Stimulated activated CD4-positive, alpha-beta T cell treated with anti-CD3 and anti-CD28 coated beads, TNF-alpha, amount 100 ng/mL, for 48 hours (primary cell): ENCODE results near the gene KLF11.

ENCODE experiments used
- DNase-seq, 3 donors: peaks; one replicate each; pipeline ENCODE4 v3.0.0-alpha.2; 2020; ENCODE audit warnings: low read depth in 3 of 3

The KLF11 gene

DNA sequence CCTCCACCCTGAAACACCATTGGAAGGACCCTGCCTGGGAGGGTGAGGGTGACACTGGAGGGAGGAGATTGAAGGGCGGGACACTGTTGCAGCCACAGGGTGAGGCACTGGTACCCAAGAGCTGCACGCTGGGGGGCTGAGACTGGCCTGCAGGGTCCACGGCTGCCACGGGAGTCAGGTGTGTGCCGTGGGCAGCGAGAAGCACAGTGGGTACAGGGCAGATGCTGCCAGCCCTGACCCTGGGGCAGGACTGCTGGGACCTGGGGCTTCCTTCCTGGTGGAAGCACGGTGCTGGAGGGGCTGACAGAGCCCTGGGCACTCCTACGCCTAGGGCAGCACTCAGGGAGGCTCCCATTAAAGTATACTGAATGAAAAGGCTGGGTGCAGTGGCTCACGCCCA is 20.2 kb downstream of the KLF11 start:
- no peak for DNase-seq

DNA sequence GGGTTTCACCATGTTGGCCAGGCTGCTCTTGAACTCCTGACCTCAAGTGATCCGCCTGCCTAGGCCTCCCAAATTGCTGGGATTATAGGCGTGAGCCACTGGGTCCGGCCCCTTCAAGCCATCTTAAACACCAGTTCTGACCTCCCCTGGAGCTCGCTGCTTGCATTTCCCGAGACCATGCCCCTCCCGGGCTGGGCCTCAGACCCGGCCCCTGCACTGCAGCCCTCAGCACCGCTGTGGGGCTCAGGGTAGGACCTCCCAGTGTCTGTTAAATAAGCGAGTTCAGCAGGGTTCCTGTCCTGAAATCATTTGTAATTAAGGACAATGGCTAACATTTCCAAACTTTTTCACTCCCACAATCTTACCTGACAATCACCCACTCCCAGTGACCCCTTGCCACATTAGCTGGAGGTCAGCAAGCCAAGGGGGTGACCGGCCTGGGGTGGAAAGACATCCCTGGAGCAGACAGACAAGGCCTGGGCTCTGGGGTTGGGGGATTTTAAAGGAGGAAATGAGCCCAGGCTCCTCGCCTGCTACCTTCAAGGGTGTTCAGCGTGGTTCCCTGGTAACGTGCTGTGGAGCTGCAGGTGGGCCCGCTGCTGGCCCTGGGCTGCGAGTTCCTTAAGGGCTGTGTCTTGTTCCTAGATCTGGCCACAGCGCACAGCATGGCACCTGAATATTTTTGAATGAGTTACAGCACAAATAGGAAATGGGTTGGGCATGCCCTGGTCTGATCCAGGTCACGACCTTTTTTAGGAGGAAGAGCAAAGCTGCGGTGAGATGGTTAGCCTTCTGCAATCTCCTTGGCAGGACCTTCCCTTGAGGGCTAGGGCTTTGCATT is 21.8 kb downstream of the KLF11 start:
- DNase-seq = no peak

DNA sequence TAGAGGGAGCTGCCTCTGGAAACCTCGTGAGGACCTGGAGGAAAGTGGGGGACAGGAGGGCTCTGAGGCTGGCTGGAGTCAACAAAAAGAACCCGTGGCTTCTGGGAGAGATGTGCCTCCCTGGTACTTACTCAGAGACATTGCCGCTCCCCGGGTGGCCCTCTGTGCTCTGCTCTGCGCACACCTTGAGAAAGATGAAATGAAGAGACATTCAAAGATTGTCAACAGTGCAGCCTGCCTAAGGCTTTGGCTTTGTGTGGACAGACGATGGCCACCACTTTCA is 22.4 kb downstream of the KLF11 start:
- no peak for DNase-seq

DNA sequence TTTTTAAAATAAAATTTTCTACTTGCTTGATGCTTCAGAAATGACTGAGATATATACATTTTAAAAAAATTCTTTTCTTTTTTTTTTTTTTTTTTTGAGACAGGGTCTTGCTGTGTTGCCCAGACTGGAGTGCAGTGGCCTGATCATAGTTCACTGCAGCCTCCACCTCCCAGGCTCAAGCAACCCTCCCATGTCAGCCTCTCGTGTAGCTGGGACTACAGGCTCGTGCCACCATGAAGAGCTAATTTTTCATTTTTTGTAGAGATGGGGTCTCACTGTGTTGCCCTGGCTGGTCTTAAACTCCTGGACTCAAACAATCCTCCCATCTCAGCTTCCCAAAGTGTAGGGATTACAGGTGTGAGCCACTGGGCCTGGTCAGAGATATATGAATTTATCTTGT is 24.0 kb downstream of the KLF11 start:
- no peak for DNase-seq

DNA sequence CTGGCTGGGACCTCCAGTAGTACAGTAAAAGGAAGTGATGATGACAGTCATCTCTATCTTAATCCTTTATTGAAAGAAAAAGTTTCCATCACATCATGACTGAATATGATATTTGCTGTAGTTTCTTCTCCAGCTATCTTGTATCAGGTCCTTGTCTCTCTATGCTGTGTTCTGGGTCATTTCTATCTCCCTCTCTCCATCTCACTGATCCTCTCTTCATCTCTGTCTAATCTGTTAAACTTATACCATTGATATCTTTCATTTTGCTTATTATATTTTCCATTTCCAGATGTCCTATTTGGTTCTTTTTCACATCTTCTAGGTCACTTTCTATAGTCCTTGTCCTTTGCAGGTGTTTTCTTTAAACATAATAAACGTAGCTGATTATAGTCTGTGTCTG is 24.5 kb downstream of the KLF11 start:
- no peak for DNase-seq

DNA sequence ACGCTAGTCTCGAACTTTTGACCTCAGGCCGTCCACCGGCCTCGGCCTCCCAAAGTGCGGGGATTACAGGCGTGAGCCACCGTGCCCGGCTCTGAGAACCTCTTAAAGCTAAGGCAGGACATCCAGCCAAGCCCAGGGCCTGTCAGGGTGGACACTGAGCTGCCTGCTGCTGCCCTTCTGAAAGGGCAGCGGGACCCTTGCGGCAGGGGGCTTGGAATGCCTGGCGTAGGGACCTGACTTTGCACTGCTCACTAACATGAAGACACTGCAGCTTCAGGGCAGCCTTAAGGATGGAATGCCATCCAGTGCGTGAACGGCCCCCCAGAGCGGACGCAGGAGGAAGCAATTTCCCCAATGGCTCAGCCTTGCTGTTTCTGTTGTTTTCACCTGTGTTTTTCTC is 27.8 kb downstream of the KLF11 start:
- no peak for DNase-seq

DNA sequence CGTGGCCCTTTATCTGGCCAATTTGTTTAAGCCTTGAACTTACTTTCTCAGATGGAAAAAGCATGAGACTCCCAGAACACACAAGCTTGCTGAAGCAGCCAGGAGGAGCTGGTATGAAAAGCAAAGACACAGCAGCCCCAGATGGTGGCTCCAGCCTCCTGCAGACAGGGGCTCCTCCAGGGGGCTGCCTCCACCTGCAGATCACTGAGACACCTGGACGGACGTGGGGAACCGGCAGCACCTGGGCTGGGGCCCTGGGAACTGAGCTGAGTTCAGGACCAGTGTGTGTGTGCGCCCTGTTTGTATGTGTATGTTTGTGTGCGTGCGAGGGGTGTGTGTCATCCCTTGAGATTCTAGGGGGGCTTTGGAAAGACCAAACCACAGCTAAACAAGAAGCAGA is 28.2 kb downstream of the KLF11 start:
- DNase-seq = no peak

DNA sequence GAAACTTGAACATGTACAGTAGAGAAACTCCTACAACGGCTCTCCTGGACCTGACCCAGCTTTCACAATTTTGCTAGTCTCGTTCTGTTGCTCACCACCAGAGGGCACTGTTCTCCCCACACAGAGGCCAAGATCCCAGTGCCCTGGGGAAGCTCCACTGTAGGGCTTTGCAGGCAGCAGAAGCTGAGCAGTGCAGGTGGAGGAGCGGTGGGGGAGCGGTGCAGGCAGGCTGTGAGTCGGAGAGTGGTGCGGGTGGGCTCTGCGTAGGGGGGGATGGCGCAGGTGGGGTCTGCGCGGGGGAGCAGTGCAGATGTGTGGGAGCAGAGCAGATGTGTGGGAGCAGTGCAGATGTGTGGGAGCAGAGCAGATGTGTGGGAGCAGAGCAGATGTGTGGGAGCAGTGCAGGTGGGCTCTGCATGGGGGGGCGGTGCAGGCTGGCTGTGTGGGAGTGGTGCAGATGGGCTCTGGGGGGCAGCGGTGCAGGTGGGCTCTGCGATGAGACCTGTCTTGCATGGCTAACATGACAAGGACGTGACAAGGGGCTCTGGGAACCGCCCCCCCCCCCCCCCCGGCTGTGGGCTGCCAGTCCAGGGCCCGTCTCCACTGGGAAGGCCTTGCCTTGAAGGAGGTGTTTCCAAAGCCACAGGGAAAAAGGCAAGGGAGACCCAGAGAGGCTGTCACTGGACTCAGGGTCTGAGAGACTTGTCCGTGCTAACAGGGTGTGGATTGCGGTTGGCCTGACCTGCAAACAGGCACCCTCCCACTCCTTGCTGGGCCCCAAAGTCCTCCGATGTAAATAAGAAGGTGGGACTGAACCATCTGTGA is 29.5 kb downstream of the KLF11 start:
- DNase-seq = peak; percentile 63 to 69 (median 63)

DNA sequence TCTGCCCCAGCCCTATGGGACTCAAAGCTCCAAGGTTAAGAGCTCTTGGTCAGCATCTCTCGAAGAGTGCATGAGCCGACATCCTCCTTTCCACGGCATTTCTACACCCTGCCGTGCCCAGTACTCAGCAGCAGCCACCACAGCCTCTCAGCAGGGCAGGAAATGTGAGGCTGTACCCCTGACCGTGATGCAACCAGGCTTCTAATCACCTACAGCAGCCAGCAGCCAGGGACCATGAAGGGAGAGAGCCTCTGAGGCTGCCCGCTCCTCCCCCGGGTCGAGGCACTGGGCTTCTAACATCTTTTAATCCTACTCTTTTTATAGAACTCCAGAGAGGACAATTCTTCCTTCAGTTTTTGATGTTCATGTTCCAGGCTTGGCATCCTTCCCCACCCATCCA is 30.4 kb downstream of the KLF11 start:
- no peak for DNase-seq

DNA sequence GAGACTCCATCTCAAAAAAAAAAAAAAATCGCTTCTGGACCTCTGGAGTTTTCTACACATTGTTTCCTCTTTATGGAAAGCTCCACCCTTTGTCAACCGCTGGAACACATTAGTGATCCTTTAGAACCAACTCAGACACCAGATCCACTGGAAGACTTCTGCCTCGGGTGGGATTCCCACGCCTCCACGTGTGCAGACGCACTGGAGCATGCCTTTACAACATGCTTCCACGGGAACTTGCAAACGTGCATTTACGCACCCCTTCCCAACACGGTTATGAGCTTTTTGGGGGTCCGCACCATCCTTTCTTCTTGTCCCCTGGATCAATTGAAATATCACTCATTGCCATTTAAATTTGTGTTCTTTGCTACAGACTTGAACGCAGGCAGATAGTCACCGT is 31.8 kb downstream of the KLF11 start:
- no peak for DNase-seq

DNA sequence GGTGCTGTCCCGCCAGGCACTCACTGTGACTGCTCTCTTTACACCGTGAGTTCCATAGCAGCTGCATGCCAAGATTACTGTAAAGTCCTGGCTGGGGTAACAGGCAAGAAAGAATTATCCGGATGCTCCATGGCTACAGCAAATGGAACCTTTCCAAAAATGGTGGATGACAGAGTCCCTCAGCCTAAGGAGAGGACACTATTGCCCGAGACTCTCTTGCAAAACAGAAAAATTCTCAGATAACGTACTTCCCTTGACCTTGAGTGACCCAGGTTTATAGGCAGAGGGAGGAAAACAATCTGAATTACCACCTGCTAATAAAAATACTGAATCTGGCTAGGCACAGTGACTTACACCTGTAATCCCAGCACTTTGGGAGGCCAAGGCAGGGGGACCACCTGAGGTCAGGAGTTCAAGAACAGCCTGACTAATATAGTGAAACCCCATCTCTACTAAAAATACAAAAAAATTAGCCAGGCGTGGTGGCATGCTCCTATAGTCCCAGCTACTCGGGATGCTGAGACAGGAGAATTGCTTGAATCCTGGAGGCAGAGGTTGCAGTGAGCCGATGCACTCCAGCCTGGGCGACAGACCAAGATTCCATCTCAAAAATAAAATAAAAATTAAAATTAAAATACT is 32.3 kb downstream of the KLF11 start:
- no peak for DNase-seq

DNA sequence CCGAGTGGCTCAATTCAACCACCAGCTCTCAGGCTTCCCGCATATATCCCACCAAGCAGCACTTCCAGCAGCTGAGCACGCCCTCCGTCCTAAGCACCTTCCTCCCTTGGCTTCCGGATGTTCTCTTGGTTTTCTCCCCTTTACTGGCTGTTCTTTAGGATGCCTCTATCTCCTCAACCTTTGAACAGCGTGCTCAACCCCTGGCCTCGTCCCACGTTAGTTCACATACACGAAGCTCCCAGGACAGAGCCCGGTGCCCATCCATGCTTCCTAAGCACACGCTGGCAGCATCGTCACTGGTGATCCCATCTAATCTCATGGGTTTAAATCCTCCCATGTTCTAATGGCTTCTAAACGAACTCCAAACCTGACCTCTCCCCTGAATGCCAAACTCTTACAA is 33.2 kb downstream of the KLF11 start:
- no peak for DNase-seq

DNA sequence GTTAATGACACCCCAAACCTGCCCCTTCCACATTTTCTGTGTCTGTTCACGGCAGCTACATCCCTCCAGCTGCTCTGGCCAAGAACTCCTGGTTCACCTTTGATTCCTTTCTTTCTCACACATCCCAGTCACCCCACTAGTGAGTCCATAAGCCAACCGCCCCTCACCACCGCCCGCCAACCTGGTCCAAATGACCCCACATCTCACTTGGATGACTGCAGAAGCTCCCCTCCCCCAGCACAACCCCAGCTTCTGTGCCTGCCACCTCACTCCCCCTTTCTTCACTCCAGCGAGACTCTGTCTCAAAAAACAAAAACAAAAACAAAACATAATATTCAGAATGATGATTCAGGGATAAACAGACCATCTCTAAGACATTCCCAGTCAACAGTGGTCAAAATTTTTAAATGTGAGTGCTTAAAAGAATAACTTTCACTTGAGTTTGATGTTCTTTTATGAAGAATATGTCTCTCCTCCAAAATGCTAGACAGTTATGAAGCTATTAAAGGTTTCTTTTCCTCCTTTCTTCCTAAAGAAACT is 33.7 kb downstream of the KLF11 start:
- DNase-seq = no peak

DNA sequence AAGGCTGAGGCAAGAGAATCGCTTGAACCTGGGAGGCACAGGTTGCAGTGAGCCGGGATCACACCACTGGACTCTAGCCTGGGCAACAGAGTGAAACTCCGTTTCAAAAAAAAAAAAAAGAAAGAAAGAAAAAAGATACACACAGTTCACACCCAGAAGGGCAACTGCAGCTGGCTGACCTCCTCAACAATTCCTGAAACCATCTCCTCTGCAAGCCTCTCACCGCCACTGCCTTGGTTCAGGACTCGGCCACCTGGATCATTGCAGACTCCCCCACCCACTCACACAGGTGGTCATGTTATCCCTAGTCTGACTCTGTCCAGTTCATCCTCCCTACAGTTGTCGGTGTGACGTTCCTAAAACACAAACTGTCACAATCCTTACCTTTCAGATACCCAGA is 34.7 kb downstream of the KLF11 start:
- DNase-seq = no peak

DNA sequence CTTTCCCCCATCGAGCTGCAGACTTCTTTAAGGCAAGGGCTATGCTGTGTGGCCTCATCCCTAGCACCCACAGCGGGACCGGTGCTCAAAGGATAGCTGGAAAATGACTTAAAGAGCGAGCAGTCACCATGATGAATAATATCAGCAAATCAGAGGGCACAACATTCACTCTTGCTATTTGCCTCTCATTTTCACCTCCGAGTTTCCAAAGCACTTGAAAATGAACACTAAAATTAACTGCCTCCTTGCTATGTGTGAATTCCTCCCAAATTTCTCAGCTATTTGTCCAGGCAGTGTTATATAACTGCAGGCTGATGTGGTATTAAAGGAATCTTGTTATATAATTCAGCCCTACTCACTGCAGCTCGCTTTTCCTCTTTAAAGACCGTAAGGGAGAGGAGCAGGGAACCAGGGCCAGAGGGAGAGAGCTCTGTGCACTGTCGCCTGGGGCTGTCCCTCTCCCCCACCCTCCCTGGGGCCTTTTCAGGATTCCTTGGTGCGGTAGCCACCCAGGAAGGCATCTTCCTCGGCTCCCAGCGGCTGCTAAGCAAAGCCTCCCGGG is 35.4 kb downstream of the KLF11 start:
- DNase-seq = no peak

DNA sequence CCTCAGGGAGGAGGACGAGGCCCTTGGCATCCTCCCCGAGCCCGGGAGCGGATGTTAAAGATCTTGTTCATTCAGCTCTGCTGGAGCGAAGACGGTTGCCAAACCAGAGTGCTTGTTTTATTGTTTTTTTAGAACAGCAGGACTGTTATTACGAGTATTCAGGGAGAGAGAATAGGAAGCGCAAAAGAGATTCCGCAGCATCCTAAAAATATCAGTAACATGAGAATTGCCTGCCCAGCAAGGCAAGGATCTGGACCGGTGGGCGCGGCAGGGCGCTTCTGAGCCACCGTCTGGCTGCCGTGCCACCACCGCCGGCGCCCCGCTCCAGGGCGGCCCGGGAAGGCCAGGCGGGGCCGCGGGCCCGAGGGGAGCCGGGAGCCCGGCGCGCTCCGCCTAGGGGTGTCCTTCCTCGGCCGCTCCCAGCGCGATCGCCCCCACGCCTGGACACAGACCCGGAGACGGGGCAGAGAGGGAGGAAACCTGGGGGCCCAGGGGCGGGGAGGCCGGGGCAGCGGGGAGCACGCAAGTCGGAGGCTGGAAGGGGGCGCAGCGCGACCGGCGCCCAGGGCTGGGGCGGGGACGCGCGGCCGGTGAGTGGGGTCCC is 36.0 kb downstream of the KLF11 start:
- DNase-seq = no peak

DNA sequence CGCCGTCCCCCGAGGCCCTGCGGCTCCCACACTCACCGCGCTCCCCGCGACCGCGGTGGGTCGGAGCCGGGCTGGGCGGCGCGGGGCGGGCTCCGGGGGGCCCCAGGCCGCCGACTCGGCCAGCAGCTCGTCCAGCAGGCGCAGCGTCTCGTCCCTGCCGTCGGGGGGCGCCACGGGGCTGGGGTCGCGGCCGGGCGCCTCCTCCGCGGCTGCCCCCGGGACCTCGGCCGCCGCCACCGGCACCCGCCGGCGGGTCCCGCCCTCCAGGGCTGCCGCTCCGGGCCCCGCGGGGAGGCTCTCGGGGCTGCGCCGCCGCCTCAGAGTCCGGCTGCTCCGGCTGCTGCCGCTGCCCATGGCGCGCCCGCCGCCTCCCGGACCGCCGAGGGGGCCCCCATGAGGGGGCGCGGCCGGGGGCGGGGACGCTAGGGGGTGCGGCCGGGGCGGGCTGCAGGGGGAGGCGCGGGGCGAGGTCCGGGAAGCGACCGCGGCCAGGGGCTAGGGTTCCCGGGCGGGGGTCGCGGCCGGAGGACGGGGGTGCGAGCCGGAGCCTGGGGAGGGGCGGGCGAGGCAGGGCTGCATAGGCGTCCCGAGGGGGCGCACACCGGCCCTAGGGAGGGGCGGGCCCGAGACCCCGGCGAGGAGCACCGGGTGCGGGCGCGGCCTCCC is 36.7 kb downstream of the KLF11 start, which contains the start of gene CYS1:
Gene CYS1, minus strand, starts transcription at position 542 of the 666 bp plus-strand sequence. Its CDS starts 188 bp downstream, at position 354.
- no peak for DNase-seq

DNA sequence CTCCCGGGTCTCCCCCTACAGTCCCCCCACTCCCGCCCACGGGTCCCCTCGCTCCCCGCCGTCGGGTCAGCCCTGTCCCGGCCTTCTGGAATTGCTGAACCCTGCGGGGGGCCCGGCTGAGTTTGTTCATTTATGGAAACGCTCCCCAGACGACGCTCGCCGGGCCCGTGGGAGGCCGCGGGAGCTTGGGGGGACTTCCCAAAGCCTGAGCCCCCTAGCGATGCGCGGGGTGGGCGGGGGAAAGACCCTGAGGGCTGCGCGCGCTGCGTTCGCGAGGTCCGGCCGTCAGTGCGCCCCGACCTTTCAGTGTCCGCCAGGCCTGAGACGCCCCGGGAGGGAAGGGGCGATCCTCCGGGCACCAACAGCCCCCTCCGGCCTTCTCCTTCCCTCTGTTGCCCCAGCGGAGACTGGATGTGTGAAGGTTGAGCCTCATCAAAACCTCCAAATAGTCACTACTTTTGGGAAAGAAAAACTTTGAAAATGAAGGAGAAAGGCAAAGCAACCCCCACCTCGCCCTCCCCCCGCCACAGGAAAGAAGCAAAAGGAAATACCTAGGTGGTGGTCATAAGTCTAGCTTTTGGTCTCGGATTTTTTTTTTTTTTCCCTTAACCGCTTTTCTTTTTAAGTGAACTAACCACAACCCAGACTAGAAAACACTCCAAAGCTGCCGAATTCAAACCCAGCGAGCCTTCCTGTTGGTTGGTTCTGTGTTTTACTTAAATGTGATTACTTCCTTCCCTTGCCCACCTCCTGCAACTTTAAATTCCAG is 37.4 kb downstream of the KLF11 start:
- no peak for DNase-seq

DNA sequence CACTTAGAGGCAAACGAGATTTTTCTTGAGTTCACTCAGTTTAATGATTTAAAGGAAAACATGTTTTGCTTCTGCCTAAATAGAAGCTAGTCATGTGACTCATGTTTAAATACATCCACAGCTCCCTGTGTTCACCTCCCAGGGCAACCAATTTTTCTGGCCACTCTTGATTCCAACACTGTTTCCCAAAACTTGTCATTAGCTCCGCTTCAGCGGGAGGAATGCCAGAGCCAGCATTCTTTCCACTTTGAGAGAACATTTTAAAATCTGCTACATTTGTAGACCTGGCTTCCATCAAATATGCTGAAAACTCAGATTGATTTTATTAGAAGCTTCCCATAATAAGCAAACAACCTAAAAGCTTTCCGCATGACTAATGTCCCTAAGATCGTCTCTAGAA is 39.7 kb downstream of the KLF11 start:
- no peak for DNase-seq

DNA sequence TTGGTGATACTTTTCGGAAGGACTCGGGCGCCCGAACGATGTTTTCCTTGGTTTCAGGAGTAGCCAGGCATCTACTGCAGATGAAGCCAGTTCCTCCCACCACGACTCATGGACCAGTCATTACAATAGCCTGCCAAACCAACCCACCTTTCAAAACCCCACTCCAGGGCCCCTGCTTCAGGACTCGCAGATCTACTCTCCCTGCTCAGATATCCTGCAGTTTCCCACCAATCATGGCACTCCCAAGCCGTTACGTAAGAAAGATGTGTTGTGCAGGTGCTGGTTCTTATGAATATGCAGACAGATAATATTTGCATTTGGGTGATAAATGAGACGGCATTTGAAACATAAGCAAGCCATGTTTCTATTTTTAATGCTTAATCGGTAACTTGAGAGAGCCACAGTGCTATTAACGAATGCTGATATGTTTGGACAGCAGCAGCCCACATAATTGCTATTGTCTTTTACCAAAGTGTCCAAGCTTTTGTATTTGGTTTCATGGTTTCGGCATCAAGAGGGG is 40.4 kb downstream of the KLF11 start:
- no peak for DNase-seq
